Upper lobe of right lung (tissue), 1 donor: ENCODE results near the gene METTL1. TPM values are rescaled to one million over a fixed set of nuclear protein-coding genes. Genes with fewer than 3 reads are reported as not detected.

Source experiments
- ATAC-seq: fragments of 200-7000 bp; cut with Tn5 transposase; one replicate; pipeline ENCODE4 v1.9.1; 2020; ENCODE audit warnings: mild to moderate bottlenecking, moderate library complexity
- DNase-seq: peaks from one replicate; pipeline ENCODE4 v3.0.0-alpha.2; 2020
- H3K27ac ChIP-seq: fragments of 200-600 bp; one replicate; pipeline ENCODE4 v1.8.0; 2022
- H3K27me3 ChIP-seq: fragments of 200-600 bp; one replicate; pipeline ENCODE4 v1.8.0; 2022; ENCODE audit warnings: mild to moderate bottlenecking
- H3K36me3 ChIP-seq: fragments of 200-600 bp; one replicate; pipeline ENCODE4 v1.8.0; 2022
- H3K4me1 ChIP-seq: fragments of 200-600 bp; one replicate; pipeline ENCODE4 v1.8.0; 2022
- H3K4me3 ChIP-seq: fragments of 200-600 bp; one replicate; pipeline ENCODE4 v1.8.0; 2022; ENCODE audit warnings: mild to moderate bottlenecking
- H3K9me3 ChIP-seq: fragments of 200-600 bp; one replicate; pipeline ENCODE4 v1.8.0; 2022
- intact Hi-C: fragments of 100-400 bp; cut with DNase I; formaldehyde crosslinking; loops from one replicate; pipeline ENCODE4 v1.11.0; 2022
- total RNA-seq: library from RNA; stranded (reverse); fragmentation: NEBNext Ultra II Directional; extraction: Animal tissue kit (Norgen Biotek cat#: 25700); gene quantifications from one replicate; pipeline ENCODE4 v1.2.1, GENCODE V29; 2021
- TF ChIP-seq, protein P1 (sequence below): fragments of 200-600 bp; IDR thresholded peaks from one replicate; pipeline ENCODE4 v1.8.0; 2022; ENCODE audit warnings: antibody characterized with exemption
- donor health status: DM: no; HTN: yes; CAD: no; lungs with severe emphysema.

METTL1 gene
- total RNA-seq, 1 donor from 2014 or later, result 26.9 TPM

- Histone ChIP-seq H3K36me3 (peaks cover 14% of the 10 kb centered on the region), H3K27me3 (peaks cover 6% of the 10 kb centered on the region), H3K4me3 (no peak overlapping the region), H3K9me3 (no peaks in the 10 kb centered on the region), H3K4me1 (peaks cover 25% of the 10 kb centered on the region), H3K27ac (no peak overlapping the region)
- no peak for DNase-seq
- no peak for ATAC-seq
- intact Hi-C loops, result no loop called here
- TF ChIP-seq, protein P1, sequence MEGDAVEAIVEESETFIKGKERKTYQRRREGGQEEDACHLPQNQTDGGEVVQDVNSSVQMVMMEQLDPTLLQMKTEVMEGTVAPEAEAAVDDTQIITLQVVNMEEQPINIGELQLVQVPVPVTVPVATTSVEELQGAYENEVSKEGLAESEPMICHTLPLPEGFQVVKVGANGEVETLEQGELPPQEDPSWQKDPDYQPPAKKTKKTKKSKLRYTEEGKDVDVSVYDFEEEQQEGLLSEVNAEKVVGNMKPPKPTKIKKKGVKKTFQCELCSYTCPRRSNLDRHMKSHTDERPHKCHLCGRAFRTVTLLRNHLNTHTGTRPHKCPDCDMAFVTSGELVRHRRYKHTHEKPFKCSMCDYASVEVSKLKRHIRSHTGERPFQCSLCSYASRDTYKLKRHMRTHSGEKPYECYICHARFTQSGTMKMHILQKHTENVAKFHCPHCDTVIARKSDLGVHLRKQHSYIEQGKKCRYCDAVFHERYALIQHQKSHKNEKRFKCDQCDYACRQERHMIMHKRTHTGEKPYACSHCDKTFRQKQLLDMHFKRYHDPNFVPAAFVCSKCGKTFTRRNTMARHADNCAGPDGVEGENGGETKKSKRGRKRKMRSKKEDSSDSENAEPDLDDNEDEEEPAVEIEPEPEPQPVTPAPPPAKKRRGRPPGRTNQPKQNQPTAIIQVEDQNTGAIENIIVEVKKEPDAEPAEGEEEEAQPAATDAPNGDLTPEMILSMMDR, result no peak
Observed at GRCh38 chr12:57757771-57758170, 14.1 kb downstream of the METTL1 start.

DNA sequence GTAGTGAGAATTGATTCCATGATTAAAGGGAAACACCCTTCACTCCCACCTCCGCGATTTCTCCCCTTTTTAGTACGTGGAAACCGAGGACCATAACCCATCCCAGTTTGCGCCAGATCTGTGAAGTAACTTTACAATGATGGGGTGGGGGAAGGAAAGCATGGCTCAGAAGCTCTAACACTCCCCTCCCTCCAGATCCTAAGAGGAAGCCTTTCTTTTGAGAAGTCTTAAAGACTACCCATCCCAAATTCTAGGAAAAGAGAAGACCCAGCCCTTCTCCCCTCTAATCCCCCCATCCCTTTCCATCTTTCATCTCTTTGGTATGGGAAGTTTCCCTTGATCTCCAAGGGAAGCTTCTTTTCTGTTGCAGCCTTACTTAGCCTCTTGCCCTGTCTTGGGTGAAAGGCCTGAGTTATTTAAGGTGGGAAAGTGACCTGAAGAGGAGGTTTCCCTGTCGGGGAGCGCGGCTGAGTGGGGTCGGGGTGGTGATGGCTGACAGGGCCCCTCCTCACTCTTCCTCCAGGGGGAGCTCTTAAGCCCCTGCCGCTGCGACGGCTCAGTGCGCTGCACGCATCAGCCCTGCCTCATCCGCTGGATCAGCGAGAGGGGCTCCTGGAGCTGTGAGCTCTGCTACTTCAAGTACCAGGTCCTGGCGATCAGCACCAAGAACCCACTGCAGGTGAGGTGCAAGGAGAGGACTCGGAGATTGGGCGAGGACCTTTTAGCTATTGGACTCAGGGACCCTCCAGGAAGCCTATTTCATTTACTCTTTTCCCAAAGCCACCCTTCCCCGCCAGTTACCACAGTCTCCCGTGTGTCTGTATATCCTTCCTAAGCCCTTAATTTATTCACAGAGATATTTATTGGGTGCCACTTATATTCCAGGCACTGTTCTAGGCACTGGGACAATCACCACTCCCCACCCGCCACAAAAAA, 15.2 kb downstream of the METTL1 start:
- TF ChIP-seq, protein P1, result peak; percentile 67
- ATAC-seq, result peak; percentile 20
- no peak overlapping the region for H3K27ac ChIP-seq

GRCh38 chr12:57755454-57756372, 16.2 kb downstream of the METTL1 start:
- ATAC-seq, result peak; percentile 1
- peaks cover 38% of the 10 kb centered on the region for H3K4me1 ChIP-seq
- H3K36me3 ChIP-seq, result peaks cover 14% of the 10 kb centered on the region
- no peaks in the 10 kb centered on the region for H3K27me3 ChIP-seq
- TF ChIP-seq, protein P1, result no peak
- peak overlapping the region; percentile 66 for H3K4me3 ChIP-seq
- peak; percentile 81 for DNase-seq
- no peaks in the 10 kb centered on the region for H3K9me3 ChIP-seq
- peak overlapping the region; percentile 70 for H3K27ac ChIP-seq
- intact Hi-C loops, result no loop called here

More for the DNA sequence above, 15.2 kb downstream of the METTL1 start:
- intact Hi-C loops, result no loop called here
- no peaks in the 10 kb centered on the region for H3K27me3 ChIP-seq
- no peaks in the 10 kb centered on the region for H3K9me3 ChIP-seq
- peaks cover 28% of the 10 kb centered on the region for H3K4me1 ChIP-seq
- peaks cover 14% of the 10 kb centered on the region for H3K36me3 ChIP-seq
- peak overlapping the region; percentile 66 for H3K4me3 ChIP-seq
- peak; percentile 82 for DNase-seq

GRCh38 chr12:57755194-57755453, 16.8 kb downstream of the METTL1 start:
- Histone ChIP-seq H3K36me3 (peaks cover 20% of the 10 kb centered on the region), H3K27me3 (no peaks in the 10 kb centered on the region), H3K4me1 (peaks cover 38% of the 10 kb centered on the region), H3K4me3 (peak overlapping the region; percentile 66), H3K9me3 (no peaks in the 10 kb centered on the region), H3K27ac (peak overlapping the region; percentile 70)
- intact Hi-C loops, result no loop called here
- DNase-seq (no peak), ATAC-seq (no peak)
- TF ChIP-seq, protein P1, result no peak

DNA sequence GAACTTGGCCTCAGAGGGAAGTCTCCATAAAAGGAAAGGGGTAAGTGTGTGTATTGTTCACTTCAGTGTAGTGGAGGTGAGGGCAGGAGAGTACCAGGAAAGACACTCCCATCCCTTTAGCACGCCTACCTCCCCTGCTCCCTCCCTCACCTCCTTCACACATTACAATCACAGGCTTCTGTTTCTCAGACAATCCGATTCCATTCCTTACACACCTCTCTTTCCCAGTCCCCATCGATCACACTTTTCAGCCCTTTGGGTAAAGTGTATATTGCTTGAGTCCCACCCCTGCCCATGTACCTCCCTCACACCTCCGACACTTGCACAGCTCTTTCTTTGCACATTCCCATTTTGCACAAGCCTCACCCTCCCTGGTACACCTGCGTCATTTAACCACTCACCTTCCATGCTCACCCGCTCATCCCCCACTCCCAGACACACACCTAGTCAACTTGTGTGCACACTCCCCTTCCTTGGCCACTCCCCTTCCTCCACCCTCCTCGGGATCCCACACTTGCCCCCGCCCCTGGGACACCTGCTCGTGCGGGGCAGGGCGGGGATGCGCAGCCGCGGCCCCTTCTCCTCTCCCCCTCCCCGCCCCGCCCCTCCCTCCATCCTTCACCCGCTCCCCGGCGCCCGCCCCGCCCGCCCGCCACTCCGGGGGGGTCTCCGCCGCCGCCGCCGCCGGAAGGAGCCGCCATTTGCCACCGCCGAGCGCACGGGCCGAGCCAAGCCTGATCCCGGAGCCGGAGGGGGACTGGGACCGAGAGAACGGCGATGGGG, 17.3 kb downstream of the METTL1 start, which contains the start of gene MARCHF9:
Gene MARCHF9 (plus strand): TSS at position 693 of the 783 bp plus-strand sequence. CDS start 426 bp downstream, outside the sequence.
- DNase-seq, result peak; percentile 90
- H3K27ac ChIP-seq, result peak within 1 kb of the TSS; percentile 70
- H3K4me1 ChIP-seq, result peaks cover 38% of the 10 kb centered on the region
- peaks cover 25% of the 10 kb centered on the region for H3K36me3 ChIP-seq
- TF ChIP-seq, protein P1, result no peak
- intact Hi-C loops, result no loop called here
- no peaks in the 10 kb centered on the region for H3K9me3 ChIP-seq
- ATAC-seq, result peak; percentile 56
- peak within 1 kb of the TSS; percentile 66 for H3K4me3 ChIP-seq
- H3K27me3 ChIP-seq, result no peaks in the 10 kb centered on the region
